PC-9 (cell line): ENCODE measurements around the gene MAML3. TPM values are rescaled to one million over a fixed set of nuclear protein-coding genes. Genes with fewer than 3 reads are reported as not detected.

Experiments used
- BruUV-seq: library from RNA; stranded (reverse); fragments of 400-500 nt; replicated peaks from 2 replicates; lab custom pipeline; 2021; lab: Mats Ljungman, UMichigan
- CTCF ChIA-PET: fragments of 300-600 bp; sonication (Branson Sonifier 250); formaldehyde crosslinking; loops from one replicate; lab custom pipeline; 2022; ENCODE audit warnings: antibody characterized with exemption; lab: Charles Lee
- POLR2A ChIA-PET: fragments of 300-600 bp; sonication (Branson Sonifier 250); formaldehyde crosslinking; loops from one replicate; lab custom pipeline; 2022; ENCODE audit warnings: antibody characterized with exemption; ENCODE audit not compliant: unreplicated experiment; lab: Charles Lee
- DNase-seq, 2 experiments: peaks; one replicate each; pipeline versions ENCODE4 v3.0.0 to v3.0.0-alpha.2; 2015 to 2022; ENCODE audit warnings: mixed read lengths in 1 of 2
- H2AFZ ChIP-seq: fragments of 200-600 bp; sonication (generic); 2 replicates; pipeline ENCODE4 v1.8.1; 2017; ENCODE audit warnings: antibody characterized with exemption
- H3F3A ChIP-seq: fragments of 200-600 bp; sonication (generic); 2 replicates; pipeline ENCODE4 v1.8.1; 2017; ENCODE audit warnings: antibody characterized with exemption, mild to moderate bottlenecking, low read depth; ENCODE audit not compliant: insufficient read depth
- H3K27ac ChIP-seq: fragments of 200-600 bp; sonication (generic); 2 replicates; pipeline ENCODE4 v1.6.1; 2016; ENCODE audit warnings: mixed run types
- H3K27me3 ChIP-seq: fragments of 200-600 bp; sonication (generic); 2 replicates; pipeline ENCODE4 v1.6.1; 2016; ENCODE audit warnings: low read depth, mixed run types; ENCODE audit not compliant: insufficient read depth
- H3K36me3 ChIP-seq: fragments of 200-600 bp; sonication (generic); 2 replicates; pipeline ENCODE4 v1.6.1; 2016; ENCODE audit warnings: low read depth, mixed run types
- H3K4me1 ChIP-seq: fragments of 200-600 bp; sonication (generic); replicated peaks from 2 replicates; pipeline ENCODE4 v1.6.1; 2016; ENCODE audit warnings: mixed run types; ENCODE audit not compliant: insufficient read depth
- H3K4me2 ChIP-seq: fragments of 200-600 bp; sonication (generic); 2 replicates; pipeline ENCODE4 v1.6.1; 2017; ENCODE audit warnings: mixed run types
- H3K4me3 ChIP-seq: fragments of 200-600 bp; sonication (generic); 2 replicates; pipeline ENCODE4 v1.6.1; 2016; ENCODE audit warnings: mixed run types
- H3K79me2 ChIP-seq: fragments of 200-600 bp; sonication (generic); 2 replicates; pipeline ENCODE4 v1.6.1; 2017; ENCODE audit warnings: low read depth, mixed run types
- H3K9me2 ChIP-seq: fragments of 200-600 bp; sonication (generic); 2 replicates; pipeline ENCODE4 v1.8.1; 2017; ENCODE audit warnings: mild to moderate bottlenecking; ENCODE audit not compliant: insufficient read depth
- H3K9me3 ChIP-seq: fragments of 200-600 bp; sonication (generic); 2 replicates; pipeline ENCODE4 v1.8.1; 2016; ENCODE audit warnings: low read depth; ENCODE audit not compliant: insufficient read depth
- H4K20me1 ChIP-seq: fragments of 200-600 bp; sonication (generic); 2 replicates; pipeline ENCODE4 v1.8.1; 2017; ENCODE audit not compliant: insufficient read depth
- CTCF ChIP-seq: fragments of 200-600 bp; sonication (generic); conservative IDR thresholded peaks from 2 replicates; pipeline ENCODE4 v1.6.1; 2017; ENCODE audit warnings: mixed run types, antibody characterized with exemption, mild to moderate bottlenecking, moderate library complexity
- EZH2 ChIP-seq: fragments of 200-600 bp; sonication (generic); IDR thresholded peaks from 2 replicates; pipeline ENCODE4 v1.8.0; 2017; ENCODE audit warnings: antibody characterized with exemption, low read depth
- intact Hi-C: fragments of 100-400 bp; cut with micrococcal nuclease; formaldehyde crosslinking; loops from one replicate; pipeline ENCODE4 v1.10.0; 2022; ENCODE audit not compliant: unreplicated experiment
- total RNA-seq: library from RNA; stranded (reverse); gene quantifications from 2 replicates; pipeline ENCODE4 v1.2.3, GENCODE V29; 2021

The MAML3 gene
- total RNA-seq, 1 experiment from 2014 or later = 15.2 TPM

DNA sequence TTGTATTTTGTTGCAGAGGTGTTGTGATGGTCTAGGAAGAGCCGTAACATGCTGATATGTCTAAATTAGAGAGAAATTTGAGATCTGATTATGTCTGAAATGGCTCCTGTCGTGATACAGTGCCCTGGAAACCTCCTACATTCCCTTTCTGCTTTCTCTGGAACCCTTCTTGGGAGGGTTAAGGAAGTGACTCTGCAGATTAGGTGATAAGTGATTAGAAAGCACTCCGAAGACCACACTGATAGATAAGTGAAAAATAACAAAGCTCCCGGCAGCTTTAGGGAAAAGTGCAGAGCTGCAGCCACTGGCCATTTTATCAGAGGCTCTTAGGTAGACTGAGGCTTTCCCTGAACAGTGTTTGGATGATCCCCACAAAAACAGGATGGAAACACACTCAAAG lies 377.7 kb downstream of the MAML3 start:
- H3K27me3 ChIP-seq = no peaks in the 10 kb centered on the region
- H3K36me3 ChIP-seq = no peaks in the 10 kb centered on the region
- H3K9me3 ChIP-seq = no peaks in the 10 kb centered on the region
- no peaks in the 10 kb centered on the region for H3K79me2 ChIP-seq
- H3K27ac ChIP-seq = no peak overlapping the region
- no peaks in the 10 kb centered on the region; the same call in 1 of the 2 replicates for H4K20me1 ChIP-seq
- no peaks in the 10 kb centered on the region for H3K9me2 ChIP-seq
- ChIA-PET CTCF (no interaction called here), POLR2A (no interaction called here)
- H3K4me2 ChIP-seq = no peak overlapping the region
- H2AFZ ChIP-seq = no peak overlapping the region
- H3F3A ChIP-seq = no peaks in the 10 kb centered on the region
- DNase-seq = no peak
- TF ChIP-seq EZH2 = no peak
- no peak for TF ChIP-seq CTCF
- no peaks in the 10 kb centered on the region for H3K4me1 ChIP-seq
- no peak overlapping the region for H3K4me3 ChIP-seq
- no TSS peak for BruUV-seq
- intact Hi-C loops = no loop called here

DNA sequence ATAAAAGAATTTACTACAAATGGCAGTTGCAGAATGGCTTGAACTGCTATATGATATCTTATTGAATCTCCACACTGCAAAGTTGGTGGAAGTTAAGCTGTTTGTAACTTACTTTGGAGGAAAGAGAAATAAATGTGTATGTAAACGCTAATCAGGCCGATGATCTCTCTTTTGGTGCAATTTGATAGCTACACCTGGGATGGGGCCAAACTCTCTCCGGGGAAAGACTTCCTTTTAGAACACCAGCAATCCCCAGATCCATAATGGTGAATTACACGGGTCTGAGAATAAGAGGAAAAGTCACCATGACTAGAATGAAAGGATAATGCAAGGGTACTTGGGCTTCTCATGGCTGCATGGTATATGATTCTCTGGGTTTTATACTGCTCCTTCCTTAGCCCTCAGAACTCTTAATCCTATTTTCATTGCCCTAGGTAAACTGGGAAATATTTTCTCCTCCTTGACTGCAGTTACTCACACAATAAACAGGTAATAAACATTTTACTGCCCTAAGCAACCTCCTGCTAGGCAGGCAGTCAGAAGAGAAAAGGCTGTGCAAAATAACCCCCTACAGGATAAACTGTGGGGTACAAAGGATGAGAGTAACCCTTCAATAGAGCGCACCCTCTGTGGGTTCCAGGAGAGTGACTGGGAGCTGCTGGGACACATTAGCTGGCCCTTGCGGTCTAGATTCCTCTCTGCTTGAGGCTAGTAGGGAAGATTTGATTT lies 379.1 kb downstream of the MAML3 start:
- no peaks in the 10 kb centered on the region for H3K9me3 ChIP-seq
- no peak overlapping the region for H2AFZ ChIP-seq
- POLR2A ChIA-PET = interaction anchor here (0.7 to 0.8 kb wide), 3 partner anchors 10 to 39 kb away, joined by 3 to 4 read pairs (median 3); no protein-coding TSS in a partner anchor
- no peaks in the 10 kb centered on the region for H3F3A ChIP-seq
- intact Hi-C loops = no loop called here
- no peaks in the 10 kb centered on the region for H3K9me2 ChIP-seq
- H3K27me3 ChIP-seq = no peaks in the 10 kb centered on the region
- no peak overlapping the region for H3K4me3 ChIP-seq
- no peaks in the 10 kb centered on the region for H3K79me2 ChIP-seq
- peak in 1 of 2 experiments; percentile 16 for DNase-seq
- TF ChIP-seq CTCF (no peak), EZH2 (no peak)
- no TSS peak for BruUV-seq
- H3K4me2 ChIP-seq = no peak overlapping the region
- no peaks in the 10 kb centered on the region for H3K36me3 ChIP-seq
- H3K27ac ChIP-seq = no peak overlapping the region
- no peaks in the 10 kb centered on the region; the same call in 1 of the 2 replicates for H4K20me1 ChIP-seq
- CTCF ChIA-PET = no interaction called here
- no peaks in the 10 kb centered on the region for H3K4me1 ChIP-seq

DNA sequence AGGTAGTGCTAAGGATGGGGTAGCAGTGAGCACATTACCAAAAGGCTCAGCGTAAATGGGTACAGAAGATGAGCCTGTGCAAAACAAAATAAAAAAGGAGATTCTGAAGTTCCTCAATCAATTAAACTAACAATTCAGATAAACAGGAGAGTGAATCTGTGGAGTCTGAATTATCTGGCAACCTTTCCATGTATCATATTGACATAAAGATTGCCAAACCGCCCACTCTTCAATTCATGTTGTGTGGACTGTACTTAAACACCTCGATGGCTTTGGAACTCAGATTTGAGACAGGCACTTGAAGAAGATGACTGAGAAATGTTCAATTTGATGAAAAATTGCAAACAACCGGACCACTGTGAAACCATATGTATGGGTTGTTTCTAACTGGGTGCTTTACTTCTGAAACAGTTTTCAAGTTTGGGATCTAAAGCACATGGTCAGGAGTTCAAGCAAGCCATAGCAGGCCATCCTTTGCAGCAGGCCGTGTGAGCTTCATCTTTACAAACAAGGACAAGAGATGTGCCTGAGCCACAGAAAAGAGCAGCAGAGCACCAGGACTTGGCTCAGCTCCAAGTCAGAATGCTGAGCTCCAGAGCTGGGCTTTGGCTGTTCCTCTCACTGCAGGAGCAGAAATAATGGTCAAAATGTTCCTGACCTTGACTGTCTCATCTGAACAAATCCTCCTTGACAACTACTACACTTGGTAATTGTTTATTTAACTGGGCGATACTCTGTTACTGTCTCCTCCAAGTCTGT lies 380.2 kb downstream of the MAML3 start:
- no peaks in the 10 kb centered on the region for H3K9me2 ChIP-seq
- H4K20me1 ChIP-seq = no peaks in the 10 kb centered on the region; the same call in 1 of the 2 replicates
- H3K79me2 ChIP-seq = no peaks in the 10 kb centered on the region
- H3K4me2 ChIP-seq = no peak overlapping the region
- H3F3A ChIP-seq = no peaks in the 10 kb centered on the region
- H3K36me3 ChIP-seq = no peaks in the 10 kb centered on the region
- no peak for TF ChIP-seq EZH2
- no peak for TF ChIP-seq CTCF
- CTCF ChIA-PET = no interaction called here
- no peaks in the 10 kb centered on the region for H3K9me3 ChIP-seq
- no peaks in the 10 kb centered on the region for H3K4me1 ChIP-seq
- no TSS peak for BruUV-seq
- no peak overlapping the region for H2AFZ ChIP-seq
- DNase-seq = no peak
- H3K4me3 ChIP-seq = no peak overlapping the region
- POLR2A ChIA-PET = no interaction called here
- intact Hi-C loops = no loop called here
- no peak overlapping the region for H3K27ac ChIP-seq
- H3K27me3 ChIP-seq = no peaks in the 10 kb centered on the region
